Mesothelial cell of epicardium (in vitro differentiated cells): ENCODE data around the gene ASB10. TPM values are rescaled to one million over a fixed set of nuclear protein-coding genes. Genes with fewer than 3 reads are reported as not detected.

Source experiments
- DNase-seq, 2 experiments: peaks; one replicate each; pipeline ENCODE4 v3.0.0; 2021; ENCODE audit warnings: low spot score in 2 of 2; ENCODE audit not compliant: unreplicated experiment in 2 of 2
- H3K27ac Mint-ChIP-seq: 2 replicates; pipeline ENCODE4 v1.8.0; 2021; ENCODE audit warnings: mixed read lengths
- H3K27me3 Mint-ChIP-seq: 2 replicates; pipeline ENCODE4 v1.8.0; 2021; ENCODE audit warnings: low read depth, mixed read lengths
- H3K36me3 Mint-ChIP-seq: 2 replicates; pipeline ENCODE4 v1.8.0; 2021; ENCODE audit warnings: mixed read lengths
- H3K4me1 Mint-ChIP-seq: 2 replicates; pipeline ENCODE4 v1.8.0; 2021; ENCODE audit warnings: mixed read lengths
- H3K4me3 Mint-ChIP-seq: 2 replicates; pipeline ENCODE4 v1.8.0; 2021; ENCODE audit warnings: mild to moderate bottlenecking, moderate library complexity, mixed read lengths
- H3K9me3 Mint-ChIP-seq: 2 replicates; pipeline ENCODE4 v1.8.0; 2021; ENCODE audit warnings: mixed read lengths
- total RNA-seq: library from RNA; stranded (reverse); gene quantifications from 3 replicates; pipeline ENCODE4 v1.2.1, GENCODE V29; 2021
- TF ChIP-seq, protein P1 (sequence below): fragments of 200-600 bp; sonication (generic); IDR thresholded peaks from one replicate; pipeline ENCODE4 v1.5.0; 2021; ENCODE audit warnings: antibody characterized with exemption; ENCODE audit not compliant: unreplicated experiment

The ASB10 gene, protein sequence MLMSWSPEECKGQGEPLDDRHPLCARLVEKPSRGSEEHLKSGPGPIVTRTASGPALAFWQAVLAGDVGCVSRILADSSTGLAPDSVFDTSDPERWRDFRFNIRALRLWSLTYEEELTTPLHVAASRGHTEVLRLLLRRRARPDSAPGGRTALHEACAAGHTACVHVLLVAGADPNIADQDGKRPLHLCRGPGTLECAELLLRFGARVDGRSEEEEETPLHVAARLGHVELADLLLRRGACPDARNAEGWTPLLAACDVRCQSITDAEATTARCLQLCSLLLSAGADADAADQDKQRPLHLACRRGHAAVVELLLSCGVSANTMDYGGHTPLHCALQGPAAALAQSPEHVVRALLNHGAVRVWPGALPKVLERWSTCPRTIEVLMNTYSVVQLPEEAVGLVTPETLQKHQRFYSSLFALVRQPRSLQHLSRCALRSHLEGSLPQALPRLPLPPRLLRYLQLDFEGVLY
- total RNA-seq: not detected in 3 replicates

DNA sequence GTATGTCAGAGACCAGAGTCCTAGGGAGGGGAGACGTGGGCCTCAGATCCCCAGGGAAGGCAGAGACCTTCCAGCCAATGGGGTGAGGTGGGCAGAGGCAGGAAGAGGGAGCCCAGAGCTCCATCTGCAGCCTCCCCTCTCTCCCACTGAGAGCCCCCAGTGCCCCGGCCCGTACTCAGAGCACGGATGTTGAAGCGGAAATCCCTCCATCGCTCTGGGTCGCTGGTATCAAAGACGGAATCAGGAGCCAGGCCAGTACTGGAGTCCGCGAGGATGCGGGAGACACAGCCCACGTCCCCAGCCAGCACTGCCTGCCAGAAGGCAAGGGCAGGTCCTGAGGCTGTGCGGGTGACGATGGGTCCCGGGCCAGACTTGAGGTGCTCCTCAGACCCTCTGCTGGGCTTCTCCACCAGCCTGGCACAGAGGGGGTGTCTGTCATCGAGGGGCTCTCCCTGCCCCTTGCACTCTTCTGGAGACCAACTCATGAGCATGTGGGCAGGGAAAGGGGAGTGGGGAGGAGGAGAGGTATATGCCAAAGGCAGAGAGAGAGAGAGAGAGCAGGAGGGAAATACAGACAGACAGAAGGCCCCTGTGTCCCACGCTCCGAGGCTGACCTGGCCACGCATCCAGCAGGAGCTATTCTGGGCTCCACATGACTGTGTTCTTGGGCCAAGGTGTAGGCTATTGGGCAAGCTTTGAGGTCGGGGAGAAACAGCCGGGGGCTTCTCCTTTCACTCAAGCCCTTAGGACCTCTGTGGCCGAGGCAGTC is at the start of gene ASB10:
TSS of gene ASB10 (minus strand) at position 611 of the 769 bp plus-strand sequence. CDS start at position 491, 120 bp downstream.
- no peak within 1 kb of the TSS for H3K4me3 Mint-ChIP-seq
- no peak for DNase-seq
- H3K36me3 Mint-ChIP-seq: no peaks in the 10 kb centered on the region
- peaks cover 39% of the 10 kb centered on the region for H3K27me3 Mint-ChIP-seq
- no peaks in the 10 kb centered on the region for H3K9me3 Mint-ChIP-seq
- no peak within 1 kb of the TSS for H3K27ac Mint-ChIP-seq
- no peaks in the 10 kb centered on the region for H3K4me1 Mint-ChIP-seq
- TF ChIP-seq, protein P1, sequence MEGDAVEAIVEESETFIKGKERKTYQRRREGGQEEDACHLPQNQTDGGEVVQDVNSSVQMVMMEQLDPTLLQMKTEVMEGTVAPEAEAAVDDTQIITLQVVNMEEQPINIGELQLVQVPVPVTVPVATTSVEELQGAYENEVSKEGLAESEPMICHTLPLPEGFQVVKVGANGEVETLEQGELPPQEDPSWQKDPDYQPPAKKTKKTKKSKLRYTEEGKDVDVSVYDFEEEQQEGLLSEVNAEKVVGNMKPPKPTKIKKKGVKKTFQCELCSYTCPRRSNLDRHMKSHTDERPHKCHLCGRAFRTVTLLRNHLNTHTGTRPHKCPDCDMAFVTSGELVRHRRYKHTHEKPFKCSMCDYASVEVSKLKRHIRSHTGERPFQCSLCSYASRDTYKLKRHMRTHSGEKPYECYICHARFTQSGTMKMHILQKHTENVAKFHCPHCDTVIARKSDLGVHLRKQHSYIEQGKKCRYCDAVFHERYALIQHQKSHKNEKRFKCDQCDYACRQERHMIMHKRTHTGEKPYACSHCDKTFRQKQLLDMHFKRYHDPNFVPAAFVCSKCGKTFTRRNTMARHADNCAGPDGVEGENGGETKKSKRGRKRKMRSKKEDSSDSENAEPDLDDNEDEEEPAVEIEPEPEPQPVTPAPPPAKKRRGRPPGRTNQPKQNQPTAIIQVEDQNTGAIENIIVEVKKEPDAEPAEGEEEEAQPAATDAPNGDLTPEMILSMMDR: no peak

DNA sequence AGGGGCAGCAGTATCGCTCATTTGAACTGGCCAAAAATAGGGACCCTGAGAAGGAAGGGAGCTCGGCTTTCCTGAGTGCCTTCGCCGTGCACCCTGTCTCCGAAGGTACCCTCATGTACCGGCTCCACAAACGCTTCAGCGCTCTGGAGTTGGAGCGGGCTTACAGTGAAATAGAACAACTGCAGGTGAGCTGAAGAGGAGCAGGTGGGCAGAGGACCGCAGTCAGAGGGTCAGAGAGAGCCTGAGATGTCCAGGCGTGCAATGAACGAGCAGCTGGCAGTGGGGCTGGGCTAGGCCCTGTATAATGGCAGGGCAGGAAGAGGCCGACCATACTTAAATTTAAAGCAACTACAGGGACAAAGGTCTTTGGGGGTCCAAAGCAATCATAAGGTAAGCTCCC is 49.4 kb upstream of the ASB10 start:
- TF ChIP-seq, protein P1: no peak
- Mint-ChIP-seq H3K9me3 (no peaks in the 10 kb centered on the region), H3K27ac (no peak overlapping the region), H3K4me1 (peaks cover 22% of the 10 kb centered on the region), H3K27me3 (no peaks in the 10 kb centered on the region), H3K4me3 (no peak overlapping the region), H3K36me3 (peaks cover 8% of the 10 kb centered on the region)
- DNase-seq: no peak

DNA sequence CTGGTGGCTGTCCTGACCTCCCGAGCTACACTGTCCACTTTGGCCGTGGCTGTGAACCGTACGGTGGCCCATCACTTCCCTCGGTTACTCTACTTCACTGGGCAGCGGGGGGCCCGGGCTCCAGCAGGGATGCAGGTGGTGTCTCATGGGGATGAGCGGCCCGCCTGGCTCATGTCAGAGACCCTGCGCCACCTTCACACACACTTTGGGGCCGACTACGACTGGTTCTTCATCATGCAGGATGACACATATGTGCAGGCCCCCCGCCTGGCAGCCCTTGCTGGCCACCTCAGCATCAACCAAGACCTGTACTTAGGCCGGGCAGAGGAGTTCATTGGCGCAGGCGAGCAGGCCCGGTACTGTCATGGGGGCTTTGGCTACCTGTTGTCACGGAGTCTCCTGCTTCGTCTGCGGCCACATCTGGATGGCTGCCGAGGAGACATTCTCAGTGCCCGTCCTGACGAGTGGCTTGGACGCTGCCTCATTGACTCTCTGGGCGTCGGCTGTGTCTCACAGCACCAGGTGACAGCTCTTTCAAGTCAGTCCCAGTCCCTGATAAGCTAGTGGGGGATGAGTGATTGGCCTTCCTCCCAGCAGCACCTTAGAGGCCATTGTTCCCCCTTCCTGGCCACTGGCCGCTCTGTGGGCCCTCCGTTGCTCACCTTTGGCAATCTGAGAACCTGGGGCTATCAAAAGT is 48.2 kb upstream of the ASB10 start:
- H3K4me1 Mint-ChIP-seq: peaks cover 23% of the 10 kb centered on the region
- no peak overlapping the region for H3K27ac Mint-ChIP-seq
- H3K4me3 Mint-ChIP-seq: no peak overlapping the region
- no peaks in the 10 kb centered on the region for H3K9me3 Mint-ChIP-seq
- DNase-seq: no peak
- H3K27me3 Mint-ChIP-seq: no peaks in the 10 kb centered on the region
- peaks cover 5% of the 10 kb centered on the region for H3K36me3 Mint-ChIP-seq
- TF ChIP-seq, protein P1: no peak

DNA sequence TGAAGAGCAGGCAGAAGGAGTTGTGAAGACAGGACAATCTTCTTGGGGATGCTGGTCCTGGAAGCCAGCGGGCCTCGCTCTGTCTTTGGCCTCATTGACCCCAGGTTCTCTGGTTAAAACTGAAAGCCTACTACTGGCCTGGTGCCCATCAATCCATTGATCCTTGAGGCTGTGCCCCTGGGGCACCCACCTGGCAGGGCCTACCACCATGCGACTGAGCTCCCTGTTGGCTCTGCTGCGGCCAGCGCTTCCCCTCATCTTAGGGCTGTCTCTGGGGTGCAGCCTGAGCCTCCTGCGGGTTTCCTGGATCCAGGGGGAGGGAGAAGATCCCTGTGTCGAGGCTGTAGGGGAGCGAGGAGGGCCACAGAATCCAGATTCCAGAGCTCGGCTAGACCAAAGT is 46.8 kb upstream of the ASB10 start:
- H3K4me1 Mint-ChIP-seq: peaks cover 23% of the 10 kb centered on the region
- H3K4me3 Mint-ChIP-seq: peak overlapping the region; percentile 98
- TF ChIP-seq, protein P1: no peak
- peak overlapping the region; percentile 91 for H3K27ac Mint-ChIP-seq
- H3K36me3 Mint-ChIP-seq: peaks cover 2% of the 10 kb centered on the region
- DNase-seq: no peak
- H3K9me3 Mint-ChIP-seq: no peaks in the 10 kb centered on the region
- no peaks in the 10 kb centered on the region for H3K27me3 Mint-ChIP-seq

DNA sequence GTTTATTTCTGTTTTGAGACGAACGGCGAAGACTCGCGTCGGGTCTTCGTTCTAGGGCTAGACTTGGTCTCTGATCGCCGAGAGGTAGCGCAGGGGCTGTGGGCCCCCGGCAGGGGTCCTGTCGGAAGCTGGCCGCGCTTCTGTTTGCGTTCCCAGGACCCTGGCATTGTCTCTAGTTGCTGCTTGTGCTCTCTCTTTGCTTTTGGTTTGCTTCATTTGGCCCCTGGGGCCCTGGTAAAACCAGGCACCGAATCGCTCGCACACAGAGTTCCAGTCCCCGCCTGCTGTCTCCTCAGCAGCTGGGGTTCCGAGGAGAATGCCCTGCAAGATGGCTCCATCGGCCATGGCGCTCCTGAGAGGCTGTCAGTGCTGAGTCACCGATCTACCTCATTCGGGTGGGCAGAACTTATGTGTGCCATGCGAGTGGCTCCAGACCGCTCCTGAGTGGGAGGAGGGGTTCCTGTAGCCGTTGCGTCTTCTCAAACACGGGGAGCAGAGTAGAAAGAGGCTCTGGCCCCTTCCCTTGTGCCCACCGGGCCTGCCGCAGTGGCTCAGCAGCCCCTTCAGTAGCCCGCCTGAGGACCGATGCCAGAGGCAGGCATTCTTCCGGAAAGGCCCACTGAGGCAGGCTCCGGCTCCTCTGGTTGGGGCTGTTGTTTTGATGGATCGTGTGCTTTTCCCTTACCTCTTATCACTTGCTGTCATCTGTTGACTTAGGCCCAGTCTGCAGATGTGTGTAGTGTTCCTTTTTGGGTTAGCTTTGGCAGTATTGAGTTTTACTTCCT is 46.1 kb upstream of the ASB10 start:
- no peak for DNase-seq
- Mint-ChIP-seq H3K4me1 (peaks cover 28% of the 10 kb centered on the region), H3K9me3 (no peaks in the 10 kb centered on the region), H3K4me3 (peak overlapping the region; percentile 98), H3K27ac (peak overlapping the region; percentile 91), H3K36me3 (peaks cover 2% of the 10 kb centered on the region), H3K27me3 (no peaks in the 10 kb centered on the region)
- TF ChIP-seq, protein P1: no peak
